ENCODE results near the gene LY9.

- TF ChIP-seq KAT8 (IDR thresholded peaks at IDR 0.05; ENCODE audit: low read depth) (no peak), MCM5 (IDR thresholded peaks at IDR 0.05; ENCODE audit: low read depth) (no peak), POLR2A (conservative IDR thresholded peaks at IDR 0.05) (no peak), HIVEP1 (CRISPR knock-in tag; IDR thresholded peaks at IDR 0.05) (no peak)
Measured at GRCh38 chr1:160806784-160807183, 10.8 kb downstream of the LY9 start.

All from K562 (cell line).